ENCODE data around the gene EGFR.

DNA sequence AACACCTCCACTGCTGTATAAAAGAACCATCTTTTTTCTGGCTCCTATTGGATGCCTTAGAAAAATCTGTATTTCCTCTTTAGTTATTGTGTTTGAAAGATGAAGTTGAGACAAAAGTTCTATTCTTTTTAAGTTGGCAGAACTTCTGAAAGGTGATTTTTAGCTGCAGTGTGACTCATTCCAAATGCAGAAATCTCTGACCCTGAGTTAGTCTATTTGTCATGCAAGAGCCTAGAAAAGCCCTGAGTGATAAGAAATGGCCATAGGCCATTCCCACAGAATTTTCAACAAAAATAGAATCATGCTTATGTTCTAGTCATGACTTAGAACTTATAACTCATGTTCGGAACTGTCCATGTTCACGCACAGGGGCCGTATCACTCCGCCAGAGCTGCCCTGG lies 89.1 kb downstream of the EGFR start:
- TF ChIP-seq CTCF (IDR thresholded peaks at IDR 0.05; ENCODE audit: poor library complexity) (no peak), EZH2 (IDR thresholded peaks at IDR 0.05; ENCODE audit: borderline replicate concordance) (no peak)

Data from hepatocyte (in vitro differentiated cells).